Measurements from ENCODE around the gene RYR2. TPM values are rescaled to one million over a fixed set of nuclear protein-coding genes. Genes with fewer than 3 reads are reported as not detected.
A peak's percentile ranks its signal among the peaks of the same experiment; 100 is the strongest.

The RYR2 gene
- total RNA-seq, 1 experiment from 2014 or later, result 2.8 TPM

- Histone ChIP-seq H3K9me3 (ENCODE audit: low read depth, low read length, poor library complexity, severe bottlenecking) (no peaks in the 10 kb centered on the region), H3K4me3 (ENCODE audit: low read depth, low read length, poor library complexity, severe bottlenecking) (no peak overlapping the region), H3K27ac (ENCODE audit: low read depth, low read length, poor library complexity, severe bottlenecking) (no peak overlapping the region), H3K4me1 (ENCODE audit: insufficient read depth, low read length, poor library complexity, severe bottlenecking) (no peaks in the 10 kb centered on the region), H3K36me3 (ENCODE audit: insufficient read depth, low read length, poor library complexity, severe bottlenecking) (no peaks in the 10 kb centered on the region), H3K27me3 (replicated peaks; ENCODE audit: insufficient read depth, low read depth, low read length, poor library complexity) (no peaks in the 10 kb centered on the region)
- BruUV-seq (replicated peaks), result no TSS peak
- intact Hi-C loops (cut with micrococcal nuclease; ENCODE audit: unreplicated experiment), result loop anchor here (10.0 kb wide), 3 partner anchors 339 to 1279 kb away; partner anchors contain the start of genes HEATR1 and RYR2
- no peak for DNase-seq (ENCODE audit: low spot score)
- CTCF ChIA-PET, result no interaction called here
- TF ChIP-seq CTCF (conservative IDR thresholded peaks at IDR 0.05; ENCODE audit: low read depth, low read length) (no peak), EZH2 (IDR thresholded peaks at IDR 0.05; ENCODE audit: borderline replicate concordance, low read depth, low read length, poor library complexity, severe bottlenecking) (no peak)
- POLR2A ChIA-PET (ENCODE audit: low non-redundant PET), result no interaction called here
Measured at GRCh38 chr1:237383791-237384190, 341.8 kb downstream of the RYR2 start.

GRCh38 chr1:237384213-237384612, 342.2 kb downstream of the RYR2 start:
- intact Hi-C loops (cut with micrococcal nuclease; ENCODE audit: unreplicated experiment), result loop anchor here (10.0 kb wide), 3 partner anchors 339 to 1279 kb away; partner anchors contain the start of genes HEATR1 and RYR2
- Histone ChIP-seq H3K4me3 (ENCODE audit: low read depth, low read length, poor library complexity, severe bottlenecking) (no peak overlapping the region), H3K9me3 (ENCODE audit: low read depth, low read length, poor library complexity, severe bottlenecking) (no peaks in the 10 kb centered on the region), H3K4me1 (ENCODE audit: insufficient read depth, low read length, poor library complexity, severe bottlenecking) (no peaks in the 10 kb centered on the region), H3K36me3 (ENCODE audit: insufficient read depth, low read length, poor library complexity, severe bottlenecking) (no peaks in the 10 kb centered on the region), H3K27me3 (replicated peaks; ENCODE audit: insufficient read depth, low read depth, low read length, poor library complexity) (no peaks in the 10 kb centered on the region), H3K27ac (ENCODE audit: low read depth, low read length, poor library complexity, severe bottlenecking) (no peak overlapping the region)
- CTCF ChIA-PET, result no interaction called here
- TF ChIP-seq CTCF (conservative IDR thresholded peaks at IDR 0.05; ENCODE audit: low read depth, low read length) (no peak), EZH2 (IDR thresholded peaks at IDR 0.05; ENCODE audit: borderline replicate concordance, low read depth, low read length, poor library complexity, severe bottlenecking) (no peak)
- DNase-seq (ENCODE audit: low spot score), result no peak
- POLR2A ChIA-PET (ENCODE audit: low non-redundant PET), result no interaction called here
- no TSS peak for BruUV-seq (replicated peaks)

- Histone ChIP-seq H3K27me3 (replicated peaks; ENCODE audit: insufficient read depth, low read depth, low read length, poor library complexity) (no peaks in the 10 kb centered on the region), H3K36me3 (ENCODE audit: insufficient read depth, low read length, poor library complexity, severe bottlenecking) (no peaks in the 10 kb centered on the region), H3K4me1 (ENCODE audit: insufficient read depth, low read length, poor library complexity, severe bottlenecking) (no peaks in the 10 kb centered on the region), H3K9me3 (ENCODE audit: low read depth, low read length, poor library complexity, severe bottlenecking) (no peaks in the 10 kb centered on the region), H3K27ac (ENCODE audit: low read depth, low read length, poor library complexity, severe bottlenecking) (no peak overlapping the region), H3K4me3 (ENCODE audit: low read depth, low read length, poor library complexity, severe bottlenecking) (no peak overlapping the region)
- BruUV-seq (replicated peaks), result no TSS peak
- ChIA-PET CTCF (interaction anchor here (0.9 to 1.6 kb wide), 3 partner anchors 345 to 627 kb away, joined by 3 read pairs; partner anchors contain the start of gene RYR2), POLR2A (ENCODE audit: low non-redundant PET) (no interaction called here)
- TF ChIP-seq EZH2 (IDR thresholded peaks at IDR 0.05; ENCODE audit: borderline replicate concordance, low read depth, low read length, poor library complexity, severe bottlenecking), result no peak
- peak; percentile 64 for TF ChIP-seq CTCF (conservative IDR thresholded peaks at IDR 0.05; ENCODE audit: low read depth, low read length)
- peak; percentile 35 for DNase-seq (ENCODE audit: low spot score)
- intact Hi-C loops (cut with micrococcal nuclease; ENCODE audit: unreplicated experiment), result loop anchor here (1.0 to 10.0 kb wide), 5 partner anchors 106 to 1282 kb away; partner anchors contain the start of genes HEATR1 and RYR2
Measured at GRCh38 chr1:237386362-237387143, 344.6 kb downstream of the RYR2 start.

Data from A673 (cell line).